Measurements from ENCODE around the gene TNRC6B. TPM values are rescaled to one million over a fixed set of nuclear protein-coding genes. Genes with fewer than 3 reads are reported as not detected.
"Not testable (repeated sequence)": the region's sequence is repeated elsewhere in the genome, so short reads cannot be mapped to it uniquely, and the experiment has no call there.

The TNRC6B gene
- polyA plus RNA-seq (2012; ENCODE audit: low read depth, missing spikeins) = 6.6 TPM

- TF ChIP-seq POLR2AphosphoS5 (IDR thresholded peaks at IDR 0.05; ENCODE audit: low read depth, low read length) (peak; percentile 99), POLR2A (IDR thresholded peaks at IDR 0.05; ENCODE audit: low read depth, low read length) (peak; percentile 99), POU2F2 (IDR thresholded peaks at IDR 0.05; ENCODE audit: low read depth, low read length) (peak; percentile 66), PAX5 (IDR thresholded peaks at IDR 0.05; ENCODE audit: insufficient read depth, low read length, severe bottlenecking) (no peak), TAF1 (IDR thresholded peaks at IDR 0.05; ENCODE audit: low read depth, low read length) (peak; percentile 93), SPI1 (IDR thresholded peaks at IDR 0.05; ENCODE audit: low read depth, low read length) (peak; percentile 25; the same call in 1 of the 2 replicates)
- DNase-seq (ENCODE audit: insufficient read length, low spot score) (peak; percentile 30), FAIRE-seq (peak; percentile 90)
These were observed at the start of gene TNRC6B for GRCh38 chr22:40177738-40178416. TNRC6B (plus strand) TSS chr22:40177925; CDS start chr22:40178136, 211 bp downstream.

- TF ChIP-seq SPI1 (IDR thresholded peaks at IDR 0.05; ENCODE audit: low read depth, low read length) = no peak
- no peak for TF ChIP-seq POU2F2 (IDR thresholded peaks at IDR 0.05; ENCODE audit: low read depth, low read length)
- TF ChIP-seq TAF1 (IDR thresholded peaks at IDR 0.05; ENCODE audit: low read depth, low read length) = no peak
- no peak for TF ChIP-seq POLR2AphosphoS5 (IDR thresholded peaks at IDR 0.05; ENCODE audit: low read depth, low read length)
- TF ChIP-seq POLR2A (IDR thresholded peaks at IDR 0.05; ENCODE audit: low read depth, low read length) = no peak
- no peak for TF ChIP-seq PAX5 (IDR thresholded peaks at IDR 0.05; ENCODE audit: insufficient read depth, low read length, severe bottlenecking)
- DNase-seq (ENCODE audit: insufficient read length, low spot score) (peak; percentile 36), FAIRE-seq (peak; percentile 71)
These were observed 48.7 kb upstream of the TNRC6B start for GRCh38 chr22:40128989-40129388.

DNA sequence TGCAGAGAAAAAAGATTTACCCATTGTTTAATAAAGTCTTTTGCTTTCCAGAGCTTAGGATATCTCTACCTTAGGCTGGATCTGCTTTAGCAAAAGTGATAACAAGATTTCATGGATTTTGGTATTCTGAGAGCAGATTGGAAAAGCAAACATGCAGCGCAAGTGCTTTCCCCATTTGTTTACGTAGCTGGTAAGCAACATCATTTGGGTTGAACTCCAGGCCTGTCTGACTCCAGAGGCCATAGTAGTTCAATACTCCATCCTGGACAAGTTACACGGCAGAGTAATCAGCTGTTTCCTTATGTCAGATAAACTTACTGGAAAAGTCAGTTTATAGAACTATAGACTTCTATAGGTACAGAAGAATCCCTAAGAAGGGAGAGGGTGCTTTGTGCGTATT lies 40.6 kb upstream of the TNRC6B start:
- TF ChIP-seq PAX5 (IDR thresholded peaks at IDR 0.05; ENCODE audit: insufficient read depth, low read length, severe bottlenecking) = no peak
- no peak for TF ChIP-seq SPI1 (IDR thresholded peaks at IDR 0.05; ENCODE audit: low read depth, low read length)
- TF ChIP-seq POU2F2 (IDR thresholded peaks at IDR 0.05; ENCODE audit: low read depth, low read length) = no peak
- no peak for TF ChIP-seq POLR2A (IDR thresholded peaks at IDR 0.05; ENCODE audit: low read depth, low read length)
- no peak for TF ChIP-seq POLR2AphosphoS5 (IDR thresholded peaks at IDR 0.05; ENCODE audit: low read depth, low read length)
- TF ChIP-seq TAF1 (IDR thresholded peaks at IDR 0.05; ENCODE audit: low read depth, low read length) = no peak
- FAIRE-seq (no peak), DNase-seq (ENCODE audit: insufficient read length, low spot score) (no peak)

- TF ChIP-seq POU2F2 (IDR thresholded peaks at IDR 0.05; ENCODE audit: low read depth, low read length) (no peak), POLR2A (IDR thresholded peaks at IDR 0.05; ENCODE audit: low read depth, low read length) (no peak), PAX5 (IDR thresholded peaks at IDR 0.05; ENCODE audit: insufficient read depth, low read length, severe bottlenecking) (no peak), SPI1 (IDR thresholded peaks at IDR 0.05; ENCODE audit: low read depth, low read length) (no peak), POLR2AphosphoS5 (IDR thresholded peaks at IDR 0.05; ENCODE audit: low read depth, low read length) (no peak), TAF1 (IDR thresholded peaks at IDR 0.05; ENCODE audit: low read depth, low read length) (no peak)
- no peak for DNase-seq (ENCODE audit: insufficient read length, low spot score)
- FAIRE-seq = no peak
These were observed 38.9 kb upstream of the TNRC6B start for GRCh38 chr22:40138866-40139265.

DNA sequence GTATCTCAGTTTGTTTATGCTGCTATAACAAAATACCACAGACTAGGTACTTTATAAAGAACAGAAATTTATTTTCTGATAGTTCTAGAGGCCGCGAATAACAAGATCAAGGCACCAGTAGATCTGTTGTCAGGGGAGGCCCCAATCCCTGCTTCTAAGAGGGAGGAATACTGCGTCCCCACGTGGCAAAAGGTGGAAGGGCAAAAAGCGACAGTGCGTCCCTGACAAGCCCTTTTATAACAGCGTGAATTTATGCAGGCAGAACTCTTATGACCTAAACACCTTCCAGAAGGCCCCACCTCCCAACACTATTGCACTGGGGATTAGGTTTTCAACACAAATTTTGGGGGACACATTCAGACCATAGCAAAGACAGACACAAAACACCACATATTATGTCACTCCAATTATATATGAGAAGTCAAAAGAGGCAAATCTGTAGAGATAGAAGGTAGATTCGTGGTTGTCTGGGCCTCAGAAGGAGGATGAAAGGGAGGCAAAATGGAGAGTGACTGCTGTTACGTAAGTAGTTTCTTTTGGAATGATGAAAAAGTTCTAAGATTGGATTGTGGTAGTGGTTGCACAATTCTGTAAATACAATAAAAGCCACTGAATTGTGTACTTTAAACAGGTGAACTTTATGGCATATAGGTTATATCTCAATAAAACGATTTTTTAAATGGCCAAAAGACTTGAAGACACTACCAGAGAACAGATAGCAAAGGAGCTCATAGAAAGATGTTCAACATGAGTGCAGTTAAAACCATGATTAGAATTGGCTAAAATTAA lies 30.1 kb upstream of the TNRC6B start:
- TF ChIP-seq POU2F2 (IDR thresholded peaks at IDR 0.05; ENCODE audit: low read depth, low read length) = no peak
- no peak for TF ChIP-seq TAF1 (IDR thresholded peaks at IDR 0.05; ENCODE audit: low read depth, low read length)
- TF ChIP-seq POLR2AphosphoS5 (IDR thresholded peaks at IDR 0.05; ENCODE audit: low read depth, low read length) = no peak
- no peak for TF ChIP-seq PAX5 (IDR thresholded peaks at IDR 0.05; ENCODE audit: insufficient read depth, low read length, severe bottlenecking)
- TF ChIP-seq SPI1 (IDR thresholded peaks at IDR 0.05; ENCODE audit: low read depth, low read length) = no peak
- no peak for TF ChIP-seq POLR2A (IDR thresholded peaks at IDR 0.05; ENCODE audit: low read depth, low read length)
- DNase-seq (ENCODE audit: insufficient read length, low spot score) = no peak
- no peak for FAIRE-seq

- DNase-seq (ENCODE audit: insufficient read length, low spot score) = no peak
- TF ChIP-seq POU2F2 (IDR thresholded peaks at IDR 0.05; ENCODE audit: low read depth, low read length) (no peak), POLR2AphosphoS5 (IDR thresholded peaks at IDR 0.05; ENCODE audit: low read depth, low read length) (no peak), PAX5 (IDR thresholded peaks at IDR 0.05; ENCODE audit: insufficient read depth, low read length, severe bottlenecking) (no peak), POLR2A (IDR thresholded peaks at IDR 0.05; ENCODE audit: low read depth, low read length) (no peak), TAF1 (IDR thresholded peaks at IDR 0.05; ENCODE audit: low read depth, low read length) (no peak), SPI1 (IDR thresholded peaks at IDR 0.05; ENCODE audit: low read depth, low read length) (no peak)
- FAIRE-seq = no peak
These were observed 24.5 kb upstream of the TNRC6B start for GRCh38 chr22:40153192-40153591.

DNA sequence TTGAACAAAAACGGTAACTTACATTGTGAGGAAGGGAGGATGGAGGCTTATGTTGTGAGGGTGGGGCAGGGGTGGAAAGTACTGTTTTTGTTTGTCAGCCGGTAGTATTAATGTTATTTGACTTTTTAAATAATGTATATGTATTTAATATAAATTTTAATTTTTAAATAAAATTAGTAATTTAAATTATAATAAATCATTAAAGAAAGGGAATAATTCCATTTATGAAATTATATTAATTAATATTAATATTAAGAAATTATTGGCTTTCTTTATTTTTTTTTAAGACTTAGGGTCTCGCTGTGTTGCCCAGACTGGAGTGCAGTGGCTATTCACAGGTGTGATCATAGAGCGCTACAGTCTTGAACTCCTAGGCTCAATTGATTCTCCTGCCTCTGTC lies 24.0 kb upstream of the TNRC6B start:
- TF ChIP-seq POLR2A (IDR thresholded peaks at IDR 0.05; ENCODE audit: low read depth, low read length) = no peak
- TF ChIP-seq POLR2AphosphoS5 (IDR thresholded peaks at IDR 0.05; ENCODE audit: low read depth, low read length) = no peak
- no peak for TF ChIP-seq PAX5 (IDR thresholded peaks at IDR 0.05; ENCODE audit: insufficient read depth, low read length, severe bottlenecking)
- no peak for TF ChIP-seq SPI1 (IDR thresholded peaks at IDR 0.05; ENCODE audit: low read depth, low read length)
- TF ChIP-seq POU2F2 (IDR thresholded peaks at IDR 0.05; ENCODE audit: low read depth, low read length) = no peak
- TF ChIP-seq TAF1 (IDR thresholded peaks at IDR 0.05; ENCODE audit: low read depth, low read length) = no peak
- DNase-seq (ENCODE audit: insufficient read length, low spot score) (no peak), FAIRE-seq (no peak)

DNA sequence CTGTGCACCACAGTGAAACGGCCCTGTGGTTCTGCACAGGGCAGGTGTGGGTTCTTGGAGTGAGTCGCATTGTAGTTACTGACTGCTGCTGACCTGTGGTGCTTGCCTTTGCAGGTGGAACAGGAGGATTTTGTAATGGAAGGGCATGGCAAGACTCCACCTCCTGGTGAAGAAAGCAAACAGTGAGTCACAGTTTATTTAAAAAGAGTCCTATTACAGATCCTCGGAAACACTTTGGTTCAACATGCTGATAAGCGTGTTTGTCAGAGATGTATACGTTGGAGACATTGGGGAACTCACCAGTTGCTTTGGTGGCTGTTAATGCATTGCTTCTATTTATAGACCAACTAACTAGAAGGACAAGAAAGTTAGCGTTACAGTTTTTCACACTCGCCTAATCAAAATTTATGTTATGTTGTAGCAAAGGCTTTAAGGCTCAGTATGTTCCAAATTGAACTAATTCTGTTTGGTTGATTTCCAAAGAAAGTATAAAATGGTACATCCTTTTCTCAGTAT lies 21.7 kb upstream of the TNRC6B start:
- FAIRE-seq (peak; percentile 43), DNase-seq (ENCODE audit: insufficient read length, low spot score) (no peak)
- no peak for TF ChIP-seq TAF1 (IDR thresholded peaks at IDR 0.05; ENCODE audit: low read depth, low read length)
- no peak for TF ChIP-seq SPI1 (IDR thresholded peaks at IDR 0.05; ENCODE audit: low read depth, low read length)
- TF ChIP-seq POLR2AphosphoS5 (IDR thresholded peaks at IDR 0.05; ENCODE audit: low read depth, low read length) = no peak
- no peak for TF ChIP-seq POU2F2 (IDR thresholded peaks at IDR 0.05; ENCODE audit: low read depth, low read length)
- no peak for TF ChIP-seq POLR2A (IDR thresholded peaks at IDR 0.05; ENCODE audit: low read depth, low read length)
- no peak for TF ChIP-seq PAX5 (IDR thresholded peaks at IDR 0.05; ENCODE audit: insufficient read depth, low read length, severe bottlenecking)

DNA sequence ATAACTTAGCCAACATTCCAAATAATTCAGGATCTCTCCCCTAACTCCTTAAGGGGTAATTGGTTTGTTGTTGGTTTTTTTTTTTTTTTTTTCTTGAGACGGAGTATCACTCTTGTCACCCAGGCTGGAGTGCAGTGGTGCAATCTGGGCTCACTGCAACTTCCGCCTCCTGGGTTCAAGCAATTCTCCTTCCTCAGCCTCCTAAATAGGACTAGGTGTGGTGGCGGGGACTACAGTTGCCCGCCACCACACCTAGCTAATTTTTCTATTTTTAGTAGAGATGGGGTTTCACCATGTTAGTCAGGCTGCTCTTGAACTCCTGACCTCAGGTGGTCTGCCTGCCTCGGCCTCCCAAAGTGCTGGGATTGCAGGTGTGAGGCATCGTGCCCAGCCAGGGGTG lies 21.0 kb upstream of the TNRC6B start:
- FAIRE-seq; DNase-seq (ENCODE audit: insufficient read length, low spot score): not testable (repeated sequence)
